ENCODE data around the gene FANCD2.

DNA sequence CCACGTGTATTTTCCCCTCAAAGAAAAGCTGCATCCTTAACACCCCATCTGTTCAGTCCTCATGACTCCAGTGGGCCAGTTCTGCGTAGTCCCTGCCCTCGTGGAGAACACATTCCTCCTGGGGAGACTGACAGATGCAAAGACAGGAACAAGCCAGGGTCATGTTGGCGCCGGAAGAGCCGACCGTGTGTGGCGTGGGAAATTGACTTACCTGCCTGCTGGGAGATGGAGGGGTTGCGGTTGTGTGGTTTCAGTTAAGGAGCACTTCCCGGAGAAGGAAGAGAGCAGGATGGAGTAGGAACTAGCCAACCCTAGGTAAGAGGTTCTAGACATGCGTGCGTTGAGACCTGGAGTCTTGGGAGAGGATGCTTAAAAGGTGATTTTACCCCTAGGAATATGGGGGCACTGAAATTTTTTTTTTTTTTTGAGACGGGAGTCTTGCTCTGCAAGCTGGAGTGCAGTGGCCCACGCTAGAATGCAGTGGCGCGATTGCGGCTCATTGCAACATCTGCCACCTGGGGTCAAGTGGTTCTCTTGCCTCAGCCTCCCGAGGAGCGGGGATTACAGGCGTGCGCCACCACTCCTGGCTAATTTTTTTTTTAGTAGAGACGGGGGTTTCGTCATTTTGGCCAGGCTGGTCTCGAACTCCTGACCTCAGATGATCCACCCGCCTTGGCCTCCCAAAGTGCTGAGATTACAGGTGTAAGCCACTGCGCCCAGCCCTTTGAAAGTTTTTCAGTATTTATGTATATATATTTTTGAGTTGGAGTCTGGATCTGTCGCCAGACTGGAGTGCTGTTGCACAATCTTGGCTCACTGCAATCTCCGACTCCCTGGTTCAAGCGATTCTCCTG is 116.7 kb downstream of the FANCD2 start:
- TF ChIP-seq, protein P1, sequence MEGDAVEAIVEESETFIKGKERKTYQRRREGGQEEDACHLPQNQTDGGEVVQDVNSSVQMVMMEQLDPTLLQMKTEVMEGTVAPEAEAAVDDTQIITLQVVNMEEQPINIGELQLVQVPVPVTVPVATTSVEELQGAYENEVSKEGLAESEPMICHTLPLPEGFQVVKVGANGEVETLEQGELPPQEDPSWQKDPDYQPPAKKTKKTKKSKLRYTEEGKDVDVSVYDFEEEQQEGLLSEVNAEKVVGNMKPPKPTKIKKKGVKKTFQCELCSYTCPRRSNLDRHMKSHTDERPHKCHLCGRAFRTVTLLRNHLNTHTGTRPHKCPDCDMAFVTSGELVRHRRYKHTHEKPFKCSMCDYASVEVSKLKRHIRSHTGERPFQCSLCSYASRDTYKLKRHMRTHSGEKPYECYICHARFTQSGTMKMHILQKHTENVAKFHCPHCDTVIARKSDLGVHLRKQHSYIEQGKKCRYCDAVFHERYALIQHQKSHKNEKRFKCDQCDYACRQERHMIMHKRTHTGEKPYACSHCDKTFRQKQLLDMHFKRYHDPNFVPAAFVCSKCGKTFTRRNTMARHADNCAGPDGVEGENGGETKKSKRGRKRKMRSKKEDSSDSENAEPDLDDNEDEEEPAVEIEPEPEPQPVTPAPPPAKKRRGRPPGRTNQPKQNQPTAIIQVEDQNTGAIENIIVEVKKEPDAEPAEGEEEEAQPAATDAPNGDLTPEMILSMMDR (IDR thresholded peaks at IDR 0.05): no peak
- TF ChIP-seq ZFX (IDR thresholded peaks at IDR 0.05; ENCODE audit: borderline replicate concordance): no peak
